GM12892 (cell line): ENCODE measurements around the gene NEDD8.
A peak's percentile ranks its signal among the peaks of the same experiment; 100 is the strongest.
"Not testable (repeated sequence)": the region's sequence is repeated elsewhere in the genome, so short reads cannot be mapped to it uniquely, and the experiment has no call there.

Experiments
- DNase-seq: peaks from one replicate; pipeline ENCODE4 v3.0.0; 2011; ENCODE audit not compliant: insufficient read length
- FAIRE-seq: peaks from 2 replicates; lab custom pipeline; 2011; peaks lifted over from hg19 to GRCh38; lab: Jason Lieb, UNC
- POLR2A ChIP-seq: IDR thresholded peaks from 2 replicates; pipeline ENCODE4 v1.6.1; 2011; ENCODE audit warnings: low read depth, low read length, control low read depth
- POLR2AphosphoS5 ChIP-seq: IDR thresholded peaks from 2 replicates; pipeline ENCODE4 v1.6.1; 2011; ENCODE audit warnings: low read depth, low read length, control low read depth
- TAF1 ChIP-seq: IDR thresholded peaks from 2 replicates; pipeline ENCODE4 v1.6.1; 2011; ENCODE audit warnings: low read depth, mild to moderate bottlenecking, control low read depth, low read length, borderline replicate concordance

The NEDD8 gene

DNA sequence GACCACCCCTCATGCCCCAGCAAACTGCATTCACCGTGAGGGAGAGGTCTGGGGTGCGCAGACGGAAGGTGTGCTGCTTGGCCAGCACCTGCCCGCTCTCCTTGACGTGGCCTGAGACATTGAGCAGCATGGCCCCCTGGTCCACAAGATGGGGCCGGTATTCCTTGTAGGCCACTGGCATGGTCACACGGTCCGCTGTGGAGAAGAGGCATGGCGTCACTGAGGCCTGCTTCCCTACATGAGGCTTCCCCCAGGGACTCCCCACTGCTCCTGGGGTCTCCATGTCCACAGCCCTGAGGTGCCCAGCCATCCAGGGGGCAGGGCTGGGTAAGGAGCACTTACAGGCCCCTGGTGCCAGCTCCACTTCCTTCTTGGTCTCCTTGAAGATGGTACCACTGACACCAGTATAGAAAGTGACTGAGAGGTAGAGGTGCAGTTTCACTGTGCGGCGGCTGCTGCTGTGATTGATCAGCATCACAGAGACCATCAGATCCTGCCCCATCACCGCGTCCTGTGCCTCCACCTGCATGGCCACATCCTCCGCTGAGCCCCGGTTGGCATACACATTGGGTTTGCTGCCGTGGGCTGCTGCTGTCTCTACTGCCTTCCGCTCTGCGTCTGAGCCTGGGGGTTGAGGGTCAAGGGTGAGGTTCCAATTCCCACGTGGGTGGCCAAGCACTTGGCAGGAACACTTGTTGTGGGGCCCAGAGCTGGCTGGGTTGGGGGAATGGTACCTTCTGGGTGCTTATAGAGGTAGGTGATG is 22.6 kb upstream of the NEDD8 start:
- TF ChIP-seq TAF1 = no peak
- TF ChIP-seq POLR2AphosphoS5 = no peak
- TF ChIP-seq POLR2A = no peak
- FAIRE-seq = no peak
- no peak for DNase-seq

DNA sequence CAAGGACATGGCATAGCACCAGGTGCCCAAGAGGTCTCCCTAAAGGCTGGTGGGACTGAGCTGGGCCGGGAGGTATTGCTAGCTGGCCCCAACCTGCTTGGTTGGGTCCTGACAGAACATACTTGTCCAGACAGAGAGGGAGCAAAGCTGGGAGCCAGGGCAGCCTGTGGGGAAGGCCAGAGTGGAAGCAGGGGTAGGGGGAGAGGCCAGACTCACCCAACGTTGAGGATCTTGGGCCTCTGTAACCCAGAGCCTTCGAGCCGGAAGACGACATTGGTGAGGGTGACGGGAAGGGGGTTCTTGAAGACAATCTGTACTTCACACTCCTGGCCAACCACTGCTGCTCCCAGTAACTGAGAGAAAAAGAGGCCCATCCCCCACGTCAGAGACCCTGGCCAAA is 21.8 kb upstream of the NEDD8 start:
- no peak for TF ChIP-seq POLR2A
- no peak for TF ChIP-seq TAF1
- TF ChIP-seq POLR2AphosphoS5 = no peak
- FAIRE-seq (no peak), DNase-seq (no peak)

DNA sequence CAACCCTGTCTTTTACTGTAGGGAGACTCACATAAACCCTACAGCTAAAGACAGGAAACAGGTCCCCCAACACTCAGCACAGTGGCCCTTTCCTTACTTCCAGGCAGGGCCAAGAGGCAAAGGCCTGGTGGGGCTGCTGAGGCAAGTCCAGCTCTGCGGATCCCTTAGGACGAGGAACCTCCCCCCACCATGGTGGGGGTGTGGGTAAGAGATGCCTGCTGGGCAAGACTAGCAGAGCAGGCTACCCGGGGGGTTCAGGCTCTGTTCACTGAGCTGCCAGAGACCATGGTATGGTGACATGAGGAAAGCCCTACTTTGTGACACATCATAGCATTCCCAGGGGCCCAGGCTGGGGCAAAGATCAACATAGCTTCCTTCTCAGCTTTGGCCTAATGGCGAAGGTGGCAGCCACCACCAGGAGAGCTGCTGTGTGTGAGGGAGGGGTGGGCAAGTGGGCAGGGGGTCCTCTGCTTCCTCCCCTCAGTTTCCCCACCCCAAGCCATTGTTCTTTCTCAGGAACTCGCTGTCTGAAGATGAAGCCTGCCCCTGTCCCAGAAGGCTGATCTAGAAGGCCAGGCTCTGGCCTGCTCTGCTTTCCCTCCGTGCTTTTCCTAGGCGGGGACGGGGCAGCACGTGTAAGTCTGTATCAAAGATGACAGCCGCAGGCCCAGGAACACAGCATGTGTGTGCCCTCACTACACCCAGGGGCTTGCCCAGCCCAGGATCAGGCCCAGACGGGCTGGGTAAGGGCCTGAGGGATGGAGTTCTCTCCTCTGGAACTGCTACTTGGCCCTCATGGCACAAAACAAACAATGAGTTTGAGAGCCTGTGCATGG is 20.3 kb upstream of the NEDD8 start:
- TF ChIP-seq TAF1 = no peak
- TF ChIP-seq POLR2AphosphoS5 = no peak
- TF ChIP-seq POLR2A = no peak
- no peak for DNase-seq
- no peak for FAIRE-seq

DNA sequence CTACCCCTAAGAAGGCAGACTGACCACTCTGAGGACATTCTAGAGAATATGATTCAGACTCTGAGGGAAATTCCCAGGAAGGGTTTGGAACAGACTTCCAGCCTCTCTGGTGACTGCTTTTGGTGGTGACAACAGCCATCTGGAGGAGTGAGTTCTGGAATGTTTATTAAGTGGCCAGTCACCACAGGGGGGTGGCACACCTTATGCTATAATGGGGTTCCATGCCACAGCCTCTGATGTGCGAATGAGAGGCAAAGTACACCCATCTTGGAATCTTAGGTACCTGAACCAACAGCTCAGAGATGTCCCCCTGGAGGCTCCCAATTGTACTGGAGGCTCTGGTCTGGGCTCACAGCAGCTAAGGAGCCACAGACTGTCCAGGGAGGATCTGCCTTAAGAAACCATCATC is 19.7 kb upstream of the NEDD8 start:
- no peak for FAIRE-seq
- TF ChIP-seq TAF1 = no peak
- no peak for TF ChIP-seq POLR2AphosphoS5
- no peak for TF ChIP-seq POLR2A
- no peak for DNase-seq

DNA sequence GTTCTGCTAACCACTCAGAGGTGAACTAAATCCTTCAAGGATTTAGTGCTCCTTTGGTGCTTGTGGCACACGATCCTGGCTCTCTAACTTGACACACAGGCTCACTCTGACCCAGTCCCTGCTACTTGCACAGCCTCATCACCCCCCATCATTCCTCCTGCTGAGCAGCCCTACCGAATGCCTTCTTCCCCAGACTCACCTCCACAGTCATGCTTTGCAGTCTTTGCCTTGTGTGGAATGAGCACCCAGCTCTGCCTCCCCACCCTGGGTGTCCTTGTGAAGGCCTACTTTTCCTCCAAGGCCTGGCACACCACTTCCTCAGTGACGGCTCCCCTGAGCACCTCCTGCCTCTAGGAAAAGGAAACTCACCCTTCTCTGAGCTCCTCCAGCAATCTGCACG is 18.2 kb upstream of the NEDD8 start:
- TF ChIP-seq POLR2AphosphoS5 = no peak
- no peak for TF ChIP-seq TAF1
- DNase-seq (no peak), FAIRE-seq (no peak)

DNA sequence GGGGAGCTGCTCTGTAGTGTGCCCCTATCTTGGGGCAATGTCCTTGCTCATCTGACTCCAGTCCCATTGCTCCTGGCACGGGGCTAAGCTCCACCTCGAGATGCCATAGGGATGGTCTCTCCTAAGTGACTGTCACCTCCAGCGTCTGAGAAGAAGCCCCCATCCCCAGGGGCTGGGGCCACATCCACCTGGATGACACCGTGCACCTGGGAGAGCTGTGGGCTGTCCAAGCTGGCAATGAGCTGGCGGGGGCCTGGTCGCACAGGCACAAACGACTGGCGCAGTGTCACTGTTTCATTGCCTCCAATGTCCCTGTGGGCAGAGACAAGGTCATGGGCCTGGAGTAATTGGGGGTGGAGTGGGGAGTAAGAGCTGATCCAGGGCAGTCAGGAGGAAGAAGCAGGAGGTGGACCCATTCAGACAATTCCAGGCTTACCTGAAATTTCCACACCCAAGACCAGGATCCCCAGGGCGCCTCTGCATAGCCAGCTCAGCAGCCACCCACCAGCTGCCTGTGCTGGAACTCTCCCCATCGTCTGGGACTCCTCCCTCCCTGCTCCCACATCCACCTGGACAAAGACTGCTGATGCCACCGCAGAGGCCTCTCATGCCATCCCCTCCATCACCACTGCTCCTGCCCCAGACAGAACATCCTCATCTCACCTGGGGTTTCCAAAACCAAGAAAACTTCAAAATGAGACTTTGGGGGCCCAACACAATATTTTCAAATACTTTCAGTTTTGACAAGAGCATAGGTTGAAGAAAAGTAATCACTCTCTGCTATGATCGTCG is 17.3 kb upstream of the NEDD8 start:
- DNase-seq = no peak
- no peak for FAIRE-seq
- no peak for TF ChIP-seq POLR2A
- no peak for TF ChIP-seq POLR2AphosphoS5
- no peak for TF ChIP-seq TAF1

DNA sequence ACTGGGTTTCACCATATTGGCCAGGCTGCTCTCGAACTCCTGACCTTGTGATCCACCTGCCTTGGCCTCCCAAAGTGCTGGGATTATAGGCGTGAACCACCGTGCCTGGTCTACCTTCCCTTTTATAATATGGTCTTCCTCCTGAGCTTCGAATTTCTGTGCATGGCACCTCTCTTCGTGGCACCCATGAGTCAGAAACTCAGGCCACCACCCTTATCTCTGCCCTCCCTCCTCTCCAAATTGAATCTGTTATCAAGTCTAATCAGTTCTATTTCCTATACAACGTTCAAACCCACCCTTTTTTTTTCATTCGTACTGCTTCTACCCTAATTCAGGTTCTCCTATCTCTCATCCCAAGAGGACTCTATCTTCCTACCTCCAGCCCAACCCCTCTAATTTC is 15.3 kb upstream of the NEDD8 start:
- FAIRE-seq = no peak
- no peak for TF ChIP-seq TAF1
- no peak for TF ChIP-seq POLR2A
- no peak for TF ChIP-seq POLR2AphosphoS5
- no peak for DNase-seq

DNA sequence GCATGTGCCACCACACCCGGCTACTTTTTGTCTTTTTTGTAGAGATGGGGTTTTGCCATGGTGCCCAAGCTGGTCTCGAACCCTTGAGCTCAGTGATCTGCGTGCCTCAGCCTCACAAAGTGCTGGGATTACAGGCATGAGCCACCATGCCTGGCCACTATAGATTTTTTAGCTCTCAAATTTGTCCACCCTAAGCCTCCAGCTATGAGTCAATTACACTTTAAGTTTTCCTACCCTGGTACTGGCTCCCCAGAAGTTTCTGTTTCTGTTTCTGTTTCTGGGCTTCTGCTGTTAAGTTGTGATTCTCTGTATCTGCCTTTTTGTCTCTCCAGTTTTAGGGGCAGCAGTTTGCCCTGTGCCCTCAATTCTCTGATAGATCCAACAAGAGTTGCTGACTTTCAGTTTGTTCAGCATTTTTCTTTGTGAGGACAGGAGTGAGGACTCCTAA is 14.6 kb upstream of the NEDD8 start:
- DNase-seq (no peak), FAIRE-seq (peak; percentile 65)
- no peak for TF ChIP-seq POLR2A
- TF ChIP-seq POLR2AphosphoS5 = no peak
- no peak for TF ChIP-seq TAF1

DNA sequence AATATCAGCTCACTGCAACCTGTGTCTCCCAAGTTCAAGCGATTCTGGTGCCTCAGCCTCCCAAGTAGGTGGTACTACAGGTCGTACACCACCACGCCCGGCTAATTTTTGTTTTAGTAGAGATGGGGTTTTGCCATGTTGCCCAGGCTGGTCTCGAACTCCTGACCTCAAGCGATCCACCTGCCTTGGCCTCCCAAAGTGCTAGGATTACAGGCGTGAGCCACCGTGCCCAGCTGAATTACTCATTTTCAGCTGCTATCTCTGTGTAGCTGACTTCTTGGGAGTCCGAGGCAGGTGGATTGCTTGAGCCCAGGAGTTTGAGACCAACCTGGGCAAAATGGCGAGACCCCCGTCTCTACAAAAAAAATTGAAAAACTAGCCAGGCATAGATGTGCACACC is 13.2 kb upstream of the NEDD8 start:
- FAIRE-seq, DNase-seq: not testable (repeated sequence)

DNA sequence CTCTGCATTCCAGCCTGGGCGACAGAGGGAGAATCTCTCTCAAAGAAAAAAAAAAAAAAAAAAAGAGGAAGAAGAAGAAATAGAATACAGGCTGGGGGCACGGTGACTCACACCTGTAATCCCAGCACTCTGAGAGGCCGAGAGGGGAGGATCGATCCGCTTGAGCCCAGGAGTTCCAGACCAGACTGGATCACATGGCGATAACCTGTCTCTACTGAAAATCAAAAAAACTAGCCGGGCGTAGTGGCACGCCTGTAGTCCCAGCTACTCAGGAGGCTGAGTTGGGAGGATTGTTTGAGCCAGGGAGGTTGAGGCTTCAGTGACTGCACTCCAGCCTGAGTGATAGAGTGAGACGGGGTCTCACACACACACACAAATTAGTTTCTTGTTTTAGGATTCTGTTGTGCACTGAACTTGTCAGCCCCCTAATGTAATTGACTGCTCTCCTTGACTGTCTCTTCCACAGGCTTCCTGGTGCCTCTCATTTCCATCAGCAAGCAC is 11.2 kb upstream of the NEDD8 start:
- DNase-seq (no peak), FAIRE-seq (no peak)
- TF ChIP-seq TAF1 (no peak), POLR2A (no peak), POLR2AphosphoS5 (no peak)

DNA sequence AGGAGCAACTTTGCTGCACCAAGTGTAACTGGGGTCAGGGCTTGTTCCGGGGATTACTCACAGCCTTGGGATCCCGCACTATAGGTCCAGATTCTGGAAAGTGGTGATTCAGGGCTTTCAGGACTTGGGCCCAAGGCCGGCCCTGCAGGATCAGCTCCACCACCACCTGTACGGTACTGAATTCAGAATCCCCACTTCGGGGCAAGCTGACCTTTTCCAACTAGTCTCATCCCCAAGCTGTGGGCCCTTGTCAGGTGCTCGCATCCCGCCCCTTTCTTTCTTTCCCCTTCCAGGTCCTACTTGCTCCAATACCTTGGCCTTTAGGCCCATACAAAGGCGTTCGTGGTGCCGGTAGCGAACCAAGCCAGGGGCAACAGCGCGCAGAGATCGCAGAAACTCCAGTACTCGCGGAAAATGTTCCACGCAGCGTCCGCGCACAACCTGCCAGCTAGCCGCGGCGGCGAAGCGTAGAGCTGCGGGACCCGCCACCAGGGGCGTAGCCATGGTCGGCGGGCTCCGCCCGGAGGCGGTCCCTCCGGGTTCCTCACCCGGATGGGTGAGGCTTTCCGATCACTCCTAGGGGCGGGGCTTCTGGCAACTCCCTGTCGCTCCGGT is 9.8 kb upstream of the NEDD8 start:
- FAIRE-seq = peak; percentile 9
- DNase-seq = peak; percentile 98

More for the DNA sequence above, 9.8 kb upstream of the NEDD8 start:
- TF ChIP-seq TAF1 (no peak), POLR2A (no peak), POLR2AphosphoS5 (no peak)
